GM18520 (cell line): ENCODE measurements around the gene FAXDC2.

Experiments used
- ATAC-seq: cut with Tn5 transposase; IDR thresholded peaks from one replicate; pipeline ENCODE4 v1.9.1; 2021; ENCODE audit not compliant: unreplicated experiment

The FAXDC2 gene

GRCh38 chr5:154850255-154851062 lies at the start of gene FAXDC2:
FAXDC2 (minus strand) TSS chr5:154850603; CDS start chr5:154838178, 12,425 bp downstream.
- ATAC-seq = no peak

- ATAC-seq = no peak
Observed at GRCh38 chr5:154900066-154900465, 49.7 kb upstream of the FAXDC2 start.

GRCh38 chr5:154899151-154899816 lies 48.9 kb upstream of the FAXDC2 start:
- no peak for ATAC-seq

GRCh38 chr5:154898210-154898609 lies 47.8 kb upstream of the FAXDC2 start:
- ATAC-seq = no peak

- ATAC-seq = no peak
Observed at GRCh38 chr5:154896562-154897165, 46.3 kb upstream of the FAXDC2 start.

GRCh38 chr5:154895606-154896561 lies 45.5 kb upstream of the FAXDC2 start:
- no peak for ATAC-seq

- ATAC-seq = no peak
Observed at GRCh38 chr5:154893381-154893780, 43.0 kb upstream of the FAXDC2 start.

GRCh38 chr5:154892369-154892771 lies 42.0 kb upstream of the FAXDC2 start:
- no peak for ATAC-seq

- no peak for ATAC-seq
Observed at GRCh38 chr5:154885439-154885838, 35.0 kb upstream of the FAXDC2 start.

- no peak for ATAC-seq
Observed at GRCh38 chr5:154884424-154884823, 34.0 kb upstream of the FAXDC2 start.

- ATAC-seq = no peak
Observed at GRCh38 chr5:154881986-154882385, 31.6 kb upstream of the FAXDC2 start.

GRCh38 chr5:154878642-154879335 lies 28.4 kb upstream of the FAXDC2 start:
- ATAC-seq = no peak

- ATAC-seq = no peak
Observed at GRCh38 chr5:154873791-154874331, 23.5 kb upstream of the FAXDC2 start.

- no peak for ATAC-seq
Observed at GRCh38 chr5:154871734-154872133, 21.3 kb upstream of the FAXDC2 start.

- no peak for ATAC-seq
Observed at GRCh38 chr5:154868702-154869101, 18.3 kb upstream of the FAXDC2 start.

- ATAC-seq = no peak
Observed at GRCh38 chr5:154866841-154867240, 16.4 kb upstream of the FAXDC2 start.

GRCh38 chr5:154865466-154866184 lies 15.2 kb upstream of the FAXDC2 start:
- no peak for ATAC-seq

GRCh38 chr5:154863291-154864080 lies 13.1 kb upstream of the FAXDC2 start:
- ATAC-seq = no peak

GRCh38 chr5:154862766-154863165 lies 12.4 kb upstream of the FAXDC2 start:
- ATAC-seq = no peak
